Common myeloid progenitor, CD34-positive (primary cell): ENCODE measurements around the gene CD37.
A peak's percentile ranks its signal among the peaks of the same experiment; 100 is the strongest.

Source experiments
- CTCF ChIA-PET: fragments of 350-600 bp; sonication (Branson Sonifier 250); formaldehyde crosslinking; loops from one replicate; lab custom pipeline; 2021; ENCODE audit warnings: antibody characterized with exemption; lab: Charles Lee
- POLR2A ChIA-PET: fragments of 350-600 bp; sonication (Branson Sonifier 250); formaldehyde crosslinking; loops from one replicate; lab custom pipeline; 2021; ENCODE audit warnings: antibody characterized with exemption; lab: Charles Lee
- DNase-seq, 3 donors: peaks; one replicate each; pipeline versions ENCODE4 v3.0.0 to v3.0.0-alpha.2; 2013
- H3K27ac ChIP-seq, 2 experiments: 1 replicate in 1 of 2; 2 replicates in 1 of 2; pipeline ENCODE4 v1.7.0; 2013; ENCODE audit warnings: inconsistent platforms in 2 of 2, low read length in 2 of 2, mild to moderate bottlenecking in 2 of 2, low read depth in 1 of 2, moderate library complexity in 1 of 2; ENCODE audit not compliant: severe bottlenecking in 2 of 2, insufficient read depth in 1 of 2, poor library complexity in 1 of 2
- H3K27me3 ChIP-seq, 5 experiments: replicated peaks in 2 of 5; 1 replicate in 3 of 5; 2 replicates in 2 of 5; pipeline versions ENCODE4 v1.6.1 to v1.7.0; 2013; ENCODE audit warnings: low read length in 4 of 5, mild to moderate bottlenecking in 2 of 5, moderate library complexity in 2 of 5, inconsistent platforms in 1 of 5; ENCODE audit not compliant: insufficient read depth in 5 of 5, control insufficient read depth in 4 of 5
- H3K36me3 ChIP-seq, 4 experiments: 1 replicate in 2 of 4; 2 replicates in 2 of 4; pipeline versions ENCODE4 v1.6.1 to v1.7.0; 2013; ENCODE audit warnings: low read length in 3 of 4, control low read depth in 1 of 4, mild to moderate bottlenecking in 1 of 4; ENCODE audit not compliant: control insufficient read depth in 4 of 4, insufficient read depth in 4 of 4
- H3K4me1 ChIP-seq, 4 experiments: 1 replicate in 3 of 4; 2 replicates in 1 of 4; pipeline versions ENCODE4 v1.6.1 to v1.7.1; 2013; ENCODE audit warnings: low read length in 3 of 4, mild to moderate bottlenecking in 3 of 4, control low read depth in 1 of 4, inconsistent platforms in 1 of 4, moderate library complexity in 1 of 4; ENCODE audit not compliant: control insufficient read depth in 4 of 4, insufficient read depth in 4 of 4; ENCODE audit errors: control extremely low read depth in 1 of 4
- H3K4me3 ChIP-seq, 7 experiments: 1 replicate in 4 of 7; 2 replicates in 3 of 7; pipeline versions ENCODE4 v1.5.1 to v1.7.0; 2013; ENCODE audit warnings: mild to moderate bottlenecking in 7 of 7, low read length in 6 of 7, moderate library complexity in 6 of 7, inconsistent platforms in 2 of 7, low read depth in 2 of 7, control low read depth in 1 of 7; ENCODE audit not compliant: insufficient read depth in 4 of 7, control insufficient read depth in 1 of 7; ENCODE audit errors: extremely low read depth in 1 of 7
- H3K9me3 ChIP-seq, 5 experiments: 1 replicate in 4 of 5; 2 replicates in 1 of 5; pipeline versions ENCODE4 v1.6.1 to v1.7.1; 2013; ENCODE audit warnings: low read length in 4 of 5, mild to moderate bottlenecking in 2 of 5, inconsistent platforms in 1 of 5, low read depth in 1 of 5, moderate library complexity in 1 of 5; ENCODE audit not compliant: control insufficient read depth in 4 of 5, insufficient read depth in 2 of 5; ENCODE audit errors: control extremely low read depth in 1 of 5
- WGBS: methylation state at CpG from one replicate; pipeline ENCODE4 v1.1.5; 2013; ENCODE audit not compliant: insufficient coverage; 5-methylcytosine and 5-hydroxymethylcytosine counted together

Gene CD37

DNA sequence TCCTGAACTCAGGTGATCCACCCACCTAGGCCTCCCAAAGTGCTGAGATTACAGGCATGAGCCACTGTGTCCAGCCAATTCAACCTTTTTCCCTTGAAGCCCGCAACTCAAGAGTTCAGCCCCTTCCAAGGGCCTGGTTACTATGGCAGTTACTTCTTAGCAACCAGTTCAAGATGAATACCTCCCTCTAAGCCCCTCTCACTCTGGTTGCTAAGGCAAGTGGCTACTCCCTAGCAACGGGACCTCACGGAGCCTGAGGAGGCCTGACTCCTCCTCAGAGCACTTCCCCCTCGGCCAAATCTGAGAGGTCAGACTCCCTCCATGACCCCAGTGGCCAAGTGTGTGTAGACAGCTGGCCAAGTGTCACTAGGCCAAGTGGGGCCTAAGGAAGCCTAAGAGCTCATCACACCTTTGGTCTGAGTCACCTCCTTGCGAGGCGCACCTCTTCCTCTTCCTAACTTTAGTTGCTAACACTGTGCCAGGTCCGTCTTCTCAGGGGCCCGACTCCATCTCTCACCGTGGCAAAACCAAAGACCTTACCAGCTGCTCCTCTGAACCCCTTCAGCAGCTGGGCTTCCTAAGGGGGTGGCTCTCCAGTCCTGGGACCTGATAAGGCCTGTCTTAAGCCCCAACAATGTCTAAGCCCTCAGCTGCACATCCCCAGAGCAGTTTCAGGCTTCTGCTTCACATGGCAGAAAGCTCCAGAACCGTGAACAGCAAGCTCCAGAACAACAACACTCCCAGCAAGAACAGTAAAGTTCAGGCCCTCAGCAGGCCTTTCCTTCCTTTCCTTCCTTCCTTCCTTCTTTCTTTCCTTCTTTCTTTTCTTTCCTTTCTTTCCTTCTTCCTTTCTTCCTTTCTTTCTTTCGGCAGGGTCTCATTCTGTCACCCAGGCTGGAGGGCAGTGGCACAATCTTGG, 9.6 kb downstream of the CD37 start:
- Histone ChIP-seq H3K9me3 (peaks cover 0 to 5% (median 0%) of the 10 kb centered on the region in 5 experiments), H3K4me1 (peaks cover 0 to 9% (median 5%) of the 10 kb centered on the region in 4 experiments), H3K27me3 (no peaks in the 10 kb centered on the region), H3K4me3 (no peak overlapping the region), H3K27ac (no peak overlapping the region), H3K36me3 (peaks cover 0 to 9% (median 2%) of the 10 kb centered on the region in 4 experiments)
- CTCF ChIA-PET: interaction anchor here (2.1 kb wide), 1 partner anchor 9 kb away, joined by 5 read pairs; the partner anchor contains the start of gene CD37
- no peak for DNase-seq
- POLR2A ChIA-PET: no interaction called here
- 93% methylated on average over 10 of the region's 11 CpGs for WGBS

DNA sequence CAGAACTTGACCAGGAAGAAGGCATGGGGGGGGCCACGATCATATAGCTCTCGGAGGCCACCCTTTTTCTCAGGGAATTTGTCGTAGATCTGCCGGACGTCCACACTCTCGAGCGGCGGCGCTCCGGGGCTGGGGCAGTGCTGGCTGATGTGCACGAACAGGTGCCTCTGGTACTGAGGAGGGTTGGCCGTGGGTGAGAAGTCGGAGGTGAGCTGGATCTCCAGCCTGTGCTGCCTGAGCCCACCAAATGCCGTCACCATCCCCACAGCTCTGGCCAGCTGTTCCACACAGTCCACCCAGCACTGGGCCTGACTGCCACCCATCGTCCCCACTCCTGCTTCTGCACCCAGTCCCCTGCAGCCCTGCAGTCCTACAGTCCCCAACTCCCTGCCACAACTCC, 12.0 kb downstream of the CD37 start:
- POLR2A ChIA-PET: no interaction called here
- Histone ChIP-seq H3K27me3 (peaks cover 0 to 3% (median 0%) of the 10 kb centered on the region in 5 experiments), H3K36me3 (peaks cover 0 to 3% (median 0%) of the 10 kb centered on the region in 4 experiments), H3K9me3 (peaks cover 0 to 5% (median 0%) of the 10 kb centered on the region in 5 experiments), H3K27ac (no peak overlapping the region), H3K4me3 (no peak overlapping the region), H3K4me1 (no peaks in the 10 kb centered on the region)
- no peak for DNase-seq
- WGBS: over 99% methylated on average over 14 of the region's 15 CpGs
- CTCF ChIA-PET: interaction anchor here (1.0 kb wide), 1 partner anchor 92 kb away, joined by 3 read pairs; no protein-coding TSS in a partner anchor

DNA sequence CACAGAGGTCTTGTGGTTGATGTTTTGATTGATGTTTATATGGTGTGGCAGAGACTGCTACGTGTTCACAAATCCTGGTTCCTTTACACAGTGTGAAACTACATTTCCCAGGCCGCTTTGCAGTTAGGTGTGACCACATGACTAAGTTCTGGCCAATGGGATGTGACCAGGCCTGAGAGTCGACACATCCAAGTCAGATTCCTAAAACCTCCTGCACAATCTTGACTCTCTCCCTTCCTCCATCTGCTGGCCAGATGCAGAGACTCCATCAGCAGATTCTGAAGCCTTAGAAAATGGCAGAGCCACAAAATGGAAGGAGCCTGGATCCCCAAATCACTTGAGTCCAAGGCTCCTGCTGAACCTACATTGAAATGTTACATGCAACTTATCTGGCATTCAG, 12.6 kb downstream of the CD37 start:
- H3K4me1 ChIP-seq: no peaks in the 10 kb centered on the region
- no peak overlapping the region for H3K4me3 ChIP-seq
- H3K36me3 ChIP-seq: no peaks in the 10 kb centered on the region
- POLR2A ChIA-PET: no interaction called here
- peak in 2 of 3 donors; percentile 49 to 58 for DNase-seq
- CTCF ChIA-PET: no interaction called here
- 88% methylated on average over 3 of the region's 3 CpGs for WGBS
- H3K27me3 ChIP-seq: peaks cover 0 to 3% (median 0%) of the 10 kb centered on the region in 5 experiments
- peaks cover 0 to 5% (median 0%) of the 10 kb centered on the region in 5 experiments for H3K9me3 ChIP-seq
- no peak overlapping the region for H3K27ac ChIP-seq

DNA sequence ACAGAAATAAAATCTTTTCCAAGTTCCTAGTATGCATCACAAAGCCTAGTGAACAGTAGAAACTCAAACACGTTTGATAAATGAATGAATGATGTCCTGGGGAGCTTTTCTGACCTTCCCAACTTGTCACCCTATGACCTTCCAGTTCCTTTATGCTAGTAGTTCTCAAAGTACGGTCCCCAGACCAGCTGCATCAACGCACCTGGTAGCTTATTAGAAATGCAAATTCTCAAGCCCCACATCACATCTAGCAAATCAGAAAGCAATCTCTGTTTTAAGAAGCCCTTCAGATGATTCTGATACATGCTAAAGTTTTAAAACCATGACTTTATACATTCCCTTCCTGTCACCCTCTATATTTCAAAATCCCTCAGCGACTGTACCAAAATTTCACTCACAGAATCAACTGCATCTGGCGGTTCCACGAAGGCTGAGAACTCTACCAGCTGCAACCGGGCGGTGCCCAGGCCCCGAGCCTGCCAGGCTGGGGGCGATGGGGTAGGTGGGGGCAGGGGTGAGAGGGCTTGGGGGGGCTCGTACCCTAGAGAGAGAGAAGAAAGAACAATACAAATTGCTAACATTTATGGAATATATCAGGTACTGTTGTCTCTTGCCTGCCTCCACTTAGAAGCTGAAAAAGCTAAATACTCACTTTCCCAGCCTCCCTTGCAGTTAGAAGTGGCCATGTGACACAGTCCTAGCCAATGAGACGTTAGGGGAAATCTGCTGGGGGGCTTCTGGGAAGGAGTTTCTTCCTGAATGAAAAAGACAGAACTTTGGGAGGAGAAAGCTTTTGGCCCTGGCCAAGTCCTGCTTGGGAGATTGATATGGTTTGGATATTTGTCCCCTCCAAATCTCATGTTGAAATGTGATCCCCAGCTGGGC, 13.3 kb downstream of the CD37 start:
- Histone ChIP-seq H3K4me1 (no peaks in the 10 kb centered on the region), H3K27me3 (peaks cover 0 to 3% (median 0%) of the 10 kb centered on the region in 5 experiments), H3K4me3 (no peak overlapping the region), H3K36me3 (no peaks in the 10 kb centered on the region), H3K9me3 (peaks cover 0 to 5% (median 0%) of the 10 kb centered on the region in 5 experiments), H3K27ac (no peak overlapping the region)
- POLR2A ChIA-PET: interaction anchor here (1.1 kb wide), 1 partner anchor 9 kb away, joined by 3 read pairs; no protein-coding TSS in a partner anchor
- DNase-seq: no peak
- CTCF ChIA-PET: interaction anchor here (1.0 to 1.7 kb wide), 2 partner anchors 8 to 12 kb away, joined by 3 read pairs; no protein-coding TSS in a partner anchor
- WGBS: 92% methylated on average over 2 of the region's 12 CpGs

DNA sequence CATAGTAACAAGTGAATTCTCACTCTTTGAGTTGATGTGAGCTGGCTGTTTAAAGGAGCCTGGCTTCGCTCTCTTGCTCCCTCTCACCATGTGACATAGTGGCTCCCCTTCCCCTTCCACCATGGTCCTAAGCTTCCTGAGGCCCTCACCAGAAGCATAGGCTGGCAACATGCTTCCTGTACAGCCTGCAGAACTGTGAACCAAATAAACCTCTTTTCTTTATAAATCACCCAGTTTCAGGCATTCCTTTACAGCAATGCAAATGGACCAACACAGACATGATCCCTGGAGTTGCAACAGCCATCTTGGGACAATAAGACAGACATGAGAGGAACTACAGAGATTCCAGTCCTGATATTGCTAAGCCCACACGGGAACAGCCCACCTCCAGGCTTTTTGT, 14.4 kb downstream of the CD37 start:
- ChIA-PET CTCF (interaction anchor here (1.0 to 1.7 kb wide), 4 partner anchors 9 to 48 kb away, joined by 3 read pairs; partner anchors contain the start of gene KASH5), POLR2A (no interaction called here)
- no peak overlapping the region for H3K4me3 ChIP-seq
- H3K4me1 ChIP-seq: no peaks in the 10 kb centered on the region
- no peaks in the 10 kb centered on the region for H3K36me3 ChIP-seq
- peaks cover 0 to 3% (median 0%) of the 10 kb centered on the region in 5 experiments for H3K27me3 ChIP-seq
- peaks cover 0 to 5% (median 0%) of the 10 kb centered on the region in 5 experiments for H3K9me3 ChIP-seq
- no peak for DNase-seq
- no CpG with 5 or more reads among the region's 2 CpGs for WGBS
- H3K27ac ChIP-seq: no peak overlapping the region

DNA sequence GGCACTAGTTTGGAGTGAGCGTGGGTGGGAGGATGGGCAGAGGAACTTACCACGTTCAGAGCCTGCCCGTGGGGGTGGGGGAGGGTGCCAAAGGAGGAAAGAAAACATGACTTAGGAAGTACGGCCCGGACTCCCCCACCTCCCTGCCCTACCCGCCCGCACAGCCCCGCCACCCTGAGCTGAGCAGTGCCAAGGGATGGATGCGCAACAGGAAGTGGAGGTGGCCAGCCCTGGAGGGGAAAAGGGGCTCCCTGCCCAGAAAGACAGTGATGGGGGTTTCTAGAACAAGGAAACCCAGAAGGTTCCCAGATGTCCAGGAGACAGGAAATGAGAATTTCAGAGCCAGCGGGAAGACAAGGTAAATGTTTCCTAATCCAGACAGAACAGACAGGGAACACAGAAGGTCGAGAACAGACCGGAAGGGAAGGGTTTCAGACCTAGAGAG, 20.7 kb downstream of the CD37 start:
- WGBS: 0% methylated on average over 3 of the region's 12 CpGs
- H3K4me3 ChIP-seq: no peak overlapping the region
- no peaks in the 10 kb centered on the region for H3K9me3 ChIP-seq
- no peaks in the 10 kb centered on the region for H3K36me3 ChIP-seq
- CTCF ChIA-PET: interaction anchor here (0.5 kb wide), 1 partner anchor 30 kb away, joined by 4 read pairs; no protein-coding TSS in a partner anchor
- peaks cover 0 to 5% (median 5%) of the 10 kb centered on the region in 5 experiments for H3K27me3 ChIP-seq
- no peak overlapping the region for H3K27ac ChIP-seq
- POLR2A ChIA-PET: no interaction called here
- peaks cover 0 to 10% (median 9%) of the 10 kb centered on the region in 4 experiments for H3K4me1 ChIP-seq
- no peak for DNase-seq
